ENCODE measurements around the gene RIPOR1.
A peak's percentile ranks its signal among the peaks of the same experiment; 100 is the strongest.
"Not testable (repeated sequence)": the region's sequence is repeated elsewhere in the genome, so short reads cannot be mapped to it uniquely, and the experiment has no call there.

RIPOR1 gene

GRCh38 chr16:67516296-67517154 is 12.1 kb upstream of the RIPOR1 start:
- no peak for DNase-seq

DNA sequence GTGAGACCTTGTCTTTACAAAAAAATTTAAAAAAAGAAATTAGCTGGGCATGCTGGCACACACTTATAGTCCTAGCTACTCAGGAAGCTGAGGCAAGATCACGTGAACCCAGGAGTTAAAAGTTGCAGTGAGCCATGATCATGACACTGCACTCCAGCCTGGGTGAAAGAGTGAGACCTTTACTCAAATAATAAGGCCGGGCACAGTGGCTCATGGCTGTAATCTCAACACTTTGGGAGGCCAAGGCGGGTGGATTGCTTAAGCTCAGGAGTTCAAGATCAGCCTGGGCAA is 11.5 kb upstream of the RIPOR1 start:
- DNase-seq, result no peak

- DNase-seq, result no peak
These were observed 10.8 kb upstream of the RIPOR1 start for GRCh38 chr16:67517661-67518423.

DNA sequence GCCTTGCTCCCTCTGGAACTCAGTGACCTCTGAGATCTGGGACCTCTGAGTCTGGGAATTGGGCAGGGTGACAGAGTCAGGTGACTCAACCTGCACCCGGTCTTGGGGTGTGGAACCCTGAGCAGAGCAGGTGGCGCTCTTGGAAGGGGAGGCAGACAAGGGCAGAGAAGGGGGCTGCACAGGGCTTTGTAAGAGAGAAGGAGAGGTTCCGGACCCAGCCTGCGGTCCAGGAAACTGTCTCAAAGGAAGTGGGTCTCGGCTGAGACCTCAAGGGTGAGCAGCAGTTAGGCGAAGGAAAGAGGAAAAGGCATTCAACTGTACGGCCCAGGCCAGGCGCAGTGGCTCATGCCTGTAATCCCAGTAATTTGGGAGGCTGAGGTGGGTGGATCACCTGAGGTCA is 10.0 kb upstream of the RIPOR1 start:
- DNase-seq, result no peak

DNA sequence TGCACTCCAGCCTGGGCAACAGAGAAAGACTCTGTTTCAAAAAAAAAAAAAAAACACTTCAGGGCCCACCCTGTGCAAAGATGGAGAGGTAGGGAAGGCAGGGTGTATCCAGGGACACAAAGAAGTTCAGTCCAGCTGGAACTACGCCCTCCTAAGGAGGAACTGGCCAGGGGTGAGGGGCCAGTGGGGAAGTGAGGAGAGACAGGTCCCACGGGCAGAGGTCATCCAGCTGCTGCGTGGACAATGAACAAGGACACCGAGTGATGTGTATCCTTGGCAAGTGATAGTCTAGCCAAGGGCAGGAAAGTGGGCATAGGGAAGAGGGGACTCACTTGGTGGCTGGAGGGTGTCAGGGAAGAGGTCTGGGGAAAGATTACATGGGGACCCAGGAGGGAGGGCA is 9.4 kb upstream of the RIPOR1 start:
- no peak for DNase-seq

DNA sequence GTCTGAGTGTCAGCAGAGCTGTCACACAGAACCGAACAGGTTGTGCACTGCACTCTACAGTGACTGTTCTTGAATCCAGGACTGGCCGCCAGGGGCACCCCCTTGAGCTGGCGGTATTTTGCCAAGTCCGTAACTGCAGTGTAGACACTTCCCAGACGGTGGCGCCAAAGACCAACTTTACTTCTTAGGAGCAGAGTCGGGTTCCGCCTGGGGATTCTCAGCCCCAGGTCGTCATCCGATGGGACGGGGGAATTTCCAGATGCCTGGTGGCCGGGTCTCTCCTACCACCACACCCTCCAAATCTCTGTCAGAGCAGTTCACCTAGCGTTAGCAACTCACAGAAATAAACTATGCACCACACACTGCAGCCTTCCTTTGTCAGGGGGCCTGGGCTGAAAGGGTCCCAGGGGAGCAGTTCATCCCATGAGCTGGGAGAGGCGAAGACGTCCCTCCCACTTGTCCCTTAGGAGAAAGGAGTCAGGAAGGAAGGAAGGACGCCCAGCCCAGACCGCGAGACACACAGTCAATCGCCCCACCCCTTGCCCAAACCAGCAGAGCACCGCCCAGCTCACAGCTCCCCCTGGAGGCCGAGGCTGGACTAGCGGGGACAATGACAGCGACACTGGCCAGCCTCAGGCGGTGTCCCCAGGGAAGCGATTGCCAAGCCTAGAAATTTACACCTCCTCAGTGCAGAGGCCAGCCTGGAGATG is 7.4 kb upstream of the RIPOR1 start:
- DNase-seq, result peak; percentile 99

DNA sequence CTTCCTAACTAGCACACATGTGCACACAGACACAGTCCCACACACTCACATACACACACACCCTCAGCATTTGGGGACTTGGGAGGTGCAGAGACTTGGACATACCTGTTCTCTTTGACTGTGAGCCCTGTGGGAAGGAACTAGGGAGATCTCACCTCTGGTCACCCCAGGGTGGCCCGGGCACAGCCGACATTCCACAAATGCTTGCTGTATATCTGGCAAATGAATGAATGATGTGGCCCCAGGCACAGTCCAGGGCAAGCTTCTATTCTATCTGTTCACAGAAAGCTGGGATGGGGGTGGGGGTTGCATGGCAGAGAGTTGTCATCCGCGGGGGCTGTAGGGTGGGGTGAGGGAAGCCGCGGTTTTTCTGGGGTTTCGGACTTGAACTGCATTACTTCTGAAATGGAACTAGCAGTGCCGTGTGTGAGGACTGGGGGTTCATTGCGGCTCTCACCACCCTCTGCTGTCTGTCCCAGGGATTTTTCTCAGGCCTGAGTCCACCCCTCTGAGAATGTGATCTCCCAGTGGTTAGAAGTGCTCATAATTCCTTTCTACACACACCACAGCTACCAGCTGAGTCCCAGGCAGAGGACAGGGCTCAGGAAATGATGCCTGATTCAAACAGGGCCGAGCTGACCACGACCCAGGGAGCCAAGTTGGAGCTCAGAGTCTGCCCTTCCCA is 3.3 kb upstream of the RIPOR1 start:
- no peak for DNase-seq

- DNase-seq, result no peak
These were observed 2.4 kb upstream of the RIPOR1 start for GRCh38 chr16:67526149-67526791.

DNA sequence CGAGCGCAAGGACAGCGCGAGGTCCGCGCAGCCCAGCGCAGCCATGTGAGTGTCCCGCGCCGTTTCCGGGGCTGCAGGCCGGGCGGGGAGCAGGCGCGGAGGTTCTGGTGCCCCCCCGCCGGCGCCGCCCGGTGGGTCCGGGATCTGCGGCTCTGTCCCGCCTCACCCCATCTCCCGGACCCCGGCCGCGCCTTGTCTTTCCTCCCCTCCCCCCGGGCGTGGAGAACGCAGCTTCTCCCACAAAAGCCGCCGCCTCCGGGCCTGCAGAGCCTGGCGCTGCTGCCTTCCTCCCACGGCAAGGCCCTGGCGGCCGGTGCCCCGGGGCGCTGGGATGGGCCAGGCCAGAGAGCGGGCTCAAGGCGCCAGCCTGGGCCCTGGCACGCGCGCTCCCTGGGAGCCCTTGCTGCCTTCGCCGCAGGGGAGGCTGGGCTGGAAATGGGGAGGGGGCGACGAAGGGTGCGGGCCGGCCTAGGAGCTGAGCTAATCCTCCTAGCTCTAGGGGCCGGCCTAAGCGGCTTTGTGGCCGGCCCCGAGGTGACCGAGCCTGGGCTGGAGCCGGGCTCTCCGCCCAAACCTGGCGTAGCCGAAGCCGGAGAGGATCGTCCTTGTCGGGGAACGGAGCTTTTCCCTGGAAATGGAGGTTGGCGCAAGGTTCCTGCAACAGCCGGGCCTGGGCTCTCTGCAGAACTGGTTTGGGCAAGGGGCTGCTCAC is 397 bp downstream of the RIPOR1 start:
- peak; percentile 60 for DNase-seq

- no peak for DNase-seq
These were observed 968 bp downstream of the RIPOR1 start for GRCh38 chr16:67529582-67530012.

DNA sequence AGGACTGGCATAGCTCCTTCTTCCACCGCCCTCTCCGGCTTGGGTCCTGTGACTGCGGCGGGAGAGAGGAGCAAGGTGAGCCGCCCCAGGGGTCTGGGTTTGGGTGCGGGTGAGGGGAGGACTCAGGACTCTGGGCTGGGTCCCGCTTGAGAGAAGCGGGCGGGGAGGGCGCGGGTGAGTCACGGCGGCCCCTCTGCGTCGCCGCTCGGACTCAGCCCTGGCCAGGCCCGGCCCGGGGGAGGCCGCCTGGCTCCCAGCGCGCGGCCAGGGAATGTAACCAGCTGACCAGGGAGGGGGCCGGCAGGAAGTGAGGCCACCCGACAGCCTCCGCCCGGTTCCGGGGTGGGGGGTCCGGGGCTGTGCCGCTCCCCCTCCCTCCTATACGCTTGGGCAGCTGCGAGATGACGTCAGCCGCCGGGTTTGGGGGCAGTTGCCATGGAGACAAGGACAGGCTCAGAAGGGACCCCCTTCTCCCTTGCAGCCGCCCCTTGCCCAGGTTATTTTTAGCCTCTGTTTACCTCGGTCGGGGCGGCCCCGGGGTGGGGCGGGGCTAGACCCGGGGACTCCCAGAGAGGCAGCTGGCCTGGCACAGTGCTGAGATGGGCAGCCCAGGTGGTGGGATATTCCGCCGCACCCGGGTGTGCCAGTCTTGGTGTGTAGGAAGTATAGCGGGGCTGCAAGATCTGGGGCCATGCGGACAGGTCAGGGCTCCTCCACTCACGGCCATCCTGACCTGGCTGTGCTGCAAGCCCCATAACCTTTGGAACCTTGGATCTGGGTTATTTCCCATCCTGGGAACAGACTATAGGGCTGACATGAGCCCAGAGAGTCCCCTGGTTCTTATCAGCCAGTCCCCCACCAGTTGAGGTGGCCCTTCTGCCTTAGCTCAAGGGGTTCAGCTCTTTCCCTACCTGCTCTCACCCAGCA is 1.6 kb downstream of the RIPOR1 start:
- peak; percentile 28 for DNase-seq

GRCh38 chr16:67531247-67531646 is 2.6 kb downstream of the RIPOR1 start:
- DNase-seq, result no peak

DNA sequence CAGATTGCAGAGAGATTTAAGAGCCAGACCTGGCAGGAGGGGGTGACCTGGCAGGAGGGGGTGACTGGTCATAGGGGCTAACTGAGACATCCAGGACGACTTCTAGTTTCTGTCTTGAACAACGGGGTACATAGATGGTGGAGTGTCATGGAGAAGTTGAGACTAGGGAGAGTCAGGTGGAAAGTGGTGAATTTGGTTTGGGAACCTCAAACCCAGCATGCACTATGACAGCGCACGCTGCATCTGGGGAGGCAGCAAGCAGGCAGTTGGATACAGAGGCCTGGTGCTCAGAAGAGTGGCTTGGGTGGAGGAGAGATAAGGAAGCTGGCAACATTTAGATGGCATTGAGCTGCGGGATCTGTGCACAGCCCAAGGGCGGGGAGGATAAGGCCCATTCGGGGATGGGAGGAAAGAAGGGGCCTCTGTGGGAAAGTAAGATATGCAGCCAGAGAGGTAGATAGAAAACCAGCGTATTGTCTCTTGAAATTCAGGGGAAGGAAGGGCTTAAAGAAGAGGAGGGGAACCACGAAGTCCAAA is 4.5 kb downstream of the RIPOR1 start:
- DNase-seq, result no peak

DNA sequence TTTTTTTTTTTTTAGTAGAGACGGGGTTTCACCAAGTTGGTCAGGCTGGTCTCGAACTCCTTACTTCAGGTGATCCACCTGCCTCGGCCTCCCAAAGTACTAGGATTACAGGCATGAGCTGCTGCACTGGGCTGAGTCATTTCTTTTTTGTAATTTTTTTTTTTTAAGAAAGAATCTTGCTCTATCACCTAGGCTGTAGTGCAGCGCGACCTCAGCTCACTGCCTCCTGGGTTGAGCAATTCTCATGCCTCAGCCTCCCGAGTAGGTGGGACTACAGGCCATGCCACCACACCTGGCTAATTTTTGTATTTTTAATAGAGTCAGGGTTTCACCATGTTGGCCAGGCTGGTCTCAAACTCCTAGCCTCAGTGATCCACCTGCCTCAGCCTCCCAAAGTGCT is 5.4 kb downstream of the RIPOR1 start:
- not testable (repeated sequence) for DNase-seq

GRCh38 chr16:67534431-67534830 is 5.8 kb downstream of the RIPOR1 start:
- DNase-seq, result no peak

- no peak for DNase-seq
These were observed 6.6 kb downstream of the RIPOR1 start for GRCh38 chr16:67535201-67535600.

DNA sequence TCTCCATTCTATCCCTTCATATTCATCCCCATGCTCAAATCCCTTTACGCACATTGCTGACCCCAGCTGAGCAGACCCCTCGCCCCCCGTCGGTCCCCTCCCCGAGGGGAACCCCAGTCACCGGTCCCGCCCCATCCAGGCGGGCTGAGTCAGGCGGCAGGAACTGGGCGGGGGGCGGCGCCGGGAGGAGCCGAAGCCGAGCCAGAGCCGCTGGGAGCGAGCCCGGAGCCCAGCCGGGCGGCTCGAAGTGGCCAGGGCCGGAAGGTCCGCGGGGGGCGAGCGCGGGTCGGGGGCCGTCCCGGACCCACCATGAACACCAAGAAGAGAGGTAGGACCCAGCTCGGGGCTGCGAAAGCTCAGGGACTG is 8.6 kb downstream of the RIPOR1 start:
- peak; percentile 66 for DNase-seq

DNA sequence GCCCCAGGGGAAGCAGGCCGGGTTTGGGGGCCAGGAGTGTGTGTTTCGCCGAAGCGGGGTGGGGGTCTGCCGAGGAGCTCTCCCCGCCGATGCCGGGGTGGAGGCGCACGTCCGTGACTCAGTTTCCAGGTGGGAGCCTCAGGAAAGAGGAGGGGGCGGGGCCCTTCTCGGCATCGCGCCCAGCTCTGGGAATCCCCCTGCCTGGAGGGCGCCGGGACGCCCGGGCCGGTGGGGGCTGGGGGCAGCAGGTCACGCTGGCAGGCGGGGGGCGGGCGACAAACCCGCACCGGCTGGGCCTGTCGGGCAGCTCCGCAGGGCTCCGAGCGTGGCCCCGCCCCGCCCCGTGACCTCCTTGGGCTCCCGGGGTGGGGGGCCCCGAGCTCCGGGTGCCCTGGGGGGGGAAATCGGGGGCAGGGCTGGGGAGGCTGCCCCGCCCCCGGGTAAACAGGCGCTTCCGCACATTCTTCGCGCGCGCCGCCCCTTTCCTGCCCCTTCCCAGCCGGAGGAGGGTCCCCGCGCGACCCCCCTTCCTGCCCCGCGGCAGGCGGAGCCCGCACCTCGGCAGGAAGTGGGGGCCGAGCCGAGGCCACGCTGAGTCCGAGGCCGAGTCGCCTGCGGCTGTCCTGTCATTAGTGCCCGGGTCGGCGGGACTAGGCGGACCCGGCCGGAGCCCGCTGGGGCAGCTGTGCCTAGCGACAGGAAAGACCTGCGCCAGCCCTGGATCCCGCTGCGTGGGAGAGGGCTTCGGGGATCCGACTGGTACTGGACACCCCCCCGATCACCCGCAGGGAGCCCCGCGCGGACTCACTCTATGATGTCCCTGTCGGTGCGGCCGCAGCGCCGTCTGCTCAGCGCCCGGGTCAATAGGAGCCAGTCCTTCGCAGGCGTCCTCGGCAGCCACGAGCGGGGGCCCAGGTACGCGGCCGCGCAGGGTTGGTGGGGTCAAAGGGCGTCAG is 9.3 kb downstream of the RIPOR1 start:
- DNase-seq, result peak; percentile 63

- no peak for DNase-seq
These were observed 10.1 kb downstream of the RIPOR1 start for GRCh38 chr16:67538666-67539101.

Data from stimulated activated CD4-positive, alpha-beta T cell treated with anti-CD3 and anti-CD28 coated beads, Interleukin-15, amount 100 ng/mL, for 24 hours (primary cell).